ENCODE measurements around the gene SDC4. TPM values are rescaled to one million over a fixed set of nuclear protein-coding genes. Genes with fewer than 3 reads are reported as not detected.

The SDC4 gene
- total RNA-seq, 4 donors from 2014 or later: 60.7 to 140 (median 94.3) TPM

DNA sequence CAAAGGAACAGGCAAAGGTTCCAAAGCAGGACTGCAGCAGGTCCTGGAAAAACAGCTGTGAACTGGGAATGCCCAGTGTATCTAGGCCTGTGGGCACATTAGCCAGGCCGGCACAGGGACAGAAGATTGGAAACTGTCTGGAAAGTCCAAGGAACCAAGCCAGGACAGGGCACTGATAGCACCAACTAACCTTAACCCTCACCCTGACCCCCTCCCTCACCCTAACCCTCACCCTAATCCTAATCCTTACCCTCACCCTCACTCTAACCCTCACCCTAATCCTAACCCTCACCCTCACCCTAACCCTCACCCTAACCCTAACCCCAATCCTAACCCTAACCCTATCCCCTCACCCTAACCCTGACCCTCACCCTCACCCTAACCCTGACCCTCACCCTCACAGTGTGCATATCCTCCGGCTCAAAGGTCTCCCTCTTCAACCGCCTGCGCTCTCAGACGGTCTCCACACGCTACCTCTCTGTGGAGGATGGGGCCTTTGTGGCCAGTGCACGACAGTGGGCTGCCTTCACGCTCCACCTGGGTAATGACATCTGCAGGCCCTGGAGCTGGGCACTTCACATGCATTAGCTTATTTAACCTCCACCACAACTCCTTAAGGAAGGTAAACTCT, 35.0 kb downstream of the SDC4 start:
- in situ Hi-C loops (cut with MboI; ENCODE audit: low pct_ligation_motif_present in 1 of 4, low pct_unique_long_range_greater_than_20kb in 1 of 4, low sequenced_read_pairs in 3 of 4): loop anchor here in 3 of 4 donors (10.0 to 25.0 kb wide), 4 partner anchors 124 to 462 kb away; no protein-coding TSS in a partner anchor
- peaks cover 0 to 9% (median 4%) of the 10 kb centered on the region in 4 donors for H3K4me1 ChIP-seq
- no peak for TF ChIP-seq CTCF (IDR thresholded peaks at IDR 0.05)
- no peak for TF ChIP-seq POLR2A (IDR thresholded peaks at IDR 0.05)
- no peak for TF ChIP-seq POLR2AphosphoS5 (IDR thresholded peaks at IDR 0.05)
- no peak for TF ChIP-seq EP300 (IDR thresholded peaks at IDR 0.05; ENCODE audit: low read depth)
- WGBS, 2 donors (ENCODE audit: low coverage in 1 of 2): 87 to 100% methylated on average over 6 to 8 of the region's 8 CpGs
- intact Hi-C loops (cut with DNase I; ENCODE audit: low total_unique reads): no loop called here
- DNase-seq: no peak
- no peaks in the 10 kb centered on the region for H3K9me3 ChIP-seq
- H3K27me3 ChIP-seq: peaks cover 60% of the 10 kb centered on the region
- no peak overlapping the region for H3K4me3 ChIP-seq
- no peaks in the 10 kb centered on the region for H3K36me3 ChIP-seq
- H3K27ac ChIP-seq: no peak overlapping the region

GRCh38 chr20:45312241-45312640, 36.0 kb downstream of the SDC4 start:
- TF ChIP-seq EP300 (IDR thresholded peaks at IDR 0.05; ENCODE audit: low read depth) (no peak), CTCF (IDR thresholded peaks at IDR 0.05) (no peak), POLR2AphosphoS5 (IDR thresholded peaks at IDR 0.05) (no peak), POLR2A (IDR thresholded peaks at IDR 0.05) (no peak)
- H3K27me3 ChIP-seq: peaks cover 63% of the 10 kb centered on the region
- peaks cover 0 to 13% (median 4%) of the 10 kb centered on the region in 4 donors for H3K4me1 ChIP-seq
- no peak for DNase-seq
- H3K36me3 ChIP-seq: no peaks in the 10 kb centered on the region
- WGBS, 2 donors (ENCODE audit: low coverage in 1 of 2): 40 to 47% methylated on average over 1 to 21 of the region's 21 CpGs
- no peak overlapping the region for H3K27ac ChIP-seq
- H3K9me3 ChIP-seq: no peaks in the 10 kb centered on the region
- in situ Hi-C loops (cut with MboI; ENCODE audit: low pct_ligation_motif_present in 1 of 4, low pct_unique_long_range_greater_than_20kb in 1 of 4, low sequenced_read_pairs in 3 of 4): loop anchor here in 3 of 4 donors (10.0 to 25.0 kb wide), 4 partner anchors 125 to 463 kb away; no protein-coding TSS in a partner anchor
- no peak overlapping the region for H3K4me3 ChIP-seq
- intact Hi-C loops (cut with DNase I; ENCODE audit: low total_unique reads): no loop called here

DNA sequence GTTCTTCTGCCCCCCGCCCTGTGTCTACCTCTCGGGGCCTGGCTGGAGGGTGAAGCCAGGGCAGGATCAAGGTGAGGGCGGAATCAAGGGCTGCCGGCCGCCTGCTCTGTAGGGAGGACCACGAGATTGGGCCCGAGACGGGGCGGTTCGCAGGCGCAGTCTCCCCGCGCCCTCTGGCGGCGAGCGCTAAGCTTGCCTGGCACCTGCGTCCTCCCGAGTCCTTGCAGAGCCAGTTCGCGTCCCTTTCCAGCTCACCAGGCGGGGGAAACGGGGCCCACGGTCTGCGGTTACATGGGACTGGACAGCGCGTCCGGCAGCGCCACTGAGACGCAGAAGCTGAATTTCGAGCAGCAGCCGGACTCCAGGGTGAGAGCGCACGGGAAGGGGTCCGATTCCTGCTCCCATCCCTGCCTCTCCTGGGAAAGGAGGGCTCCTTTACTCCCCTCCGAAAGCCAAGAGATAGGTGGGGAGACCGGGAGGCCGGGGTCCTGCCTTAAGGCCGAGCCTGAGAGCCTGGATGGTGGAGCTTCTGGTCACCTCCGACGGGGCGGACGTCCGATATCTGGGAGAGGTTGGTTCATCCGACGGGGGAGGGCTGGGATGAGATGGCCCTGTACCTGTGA, 36.5 kb downstream of the SDC4 start:
- peak; percentile 68 for DNase-seq
- H3K36me3 ChIP-seq: no peaks in the 10 kb centered on the region
- 25% methylated on average over 31 of the region's 45 CpGs; no CpG with 5 or more reads in 1 of the 2 donors for WGBS, 2 donors (ENCODE audit: low coverage in 1 of 2)
- intact Hi-C loops (cut with DNase I; ENCODE audit: low total_unique reads) (no loop called here), in situ Hi-C loops (cut with MboI; ENCODE audit: low pct_ligation_motif_present in 1 of 4, low pct_unique_long_range_greater_than_20kb in 1 of 4, low sequenced_read_pairs in 3 of 4) (loop anchor here in 3 of 4 donors (10.0 to 25.0 kb wide), 4 partner anchors 126 to 463 kb away; no protein-coding TSS in a partner anchor)
- H3K4me1 ChIP-seq: peaks cover 0 to 13% (median 4%) of the 10 kb centered on the region in 4 donors
- H3K4me3 ChIP-seq: no peak overlapping the region
- H3K27ac ChIP-seq: no peak overlapping the region
- H3K27me3 ChIP-seq: peaks cover 62% of the 10 kb centered on the region
- TF ChIP-seq POLR2AphosphoS5 (IDR thresholded peaks at IDR 0.05): no peak
- TF ChIP-seq EP300 (IDR thresholded peaks at IDR 0.05; ENCODE audit: low read depth): no peak
- no peak for TF ChIP-seq POLR2A (IDR thresholded peaks at IDR 0.05)
- TF ChIP-seq CTCF (IDR thresholded peaks at IDR 0.05): peak; percentile 65 to 86 (median 75)
- H3K9me3 ChIP-seq: no peaks in the 10 kb centered on the region

- intact Hi-C loops (cut with DNase I; ENCODE audit: low total_unique reads) (no loop called here), in situ Hi-C loops (cut with MboI; ENCODE audit: low pct_ligation_motif_present in 1 of 4, low pct_unique_long_range_greater_than_20kb in 1 of 4, low sequenced_read_pairs in 3 of 4) (loop anchor here in 1 of 4 donors (25.0 kb wide), 2 partner anchors 128 to 453 kb away; no protein-coding TSS in a partner anchor)
- no peak overlapping the region for H3K27ac ChIP-seq
- no peak overlapping the region for H3K4me3 ChIP-seq
- H3K27me3 ChIP-seq: peaks cover 60% of the 10 kb centered on the region
- H3K4me1 ChIP-seq: peaks cover 0 to 17% (median 5%) of the 10 kb centered on the region in 4 donors
- no peaks in the 10 kb centered on the region for H3K36me3 ChIP-seq
- no peak for DNase-seq
- 68% methylated on average over 3 of the region's 3 CpGs; no CpG with 5 or more reads in 1 of the 2 donors for WGBS, 2 donors (ENCODE audit: low coverage in 1 of 2)
- TF ChIP-seq CTCF (IDR thresholded peaks at IDR 0.05) (no peak), POLR2AphosphoS5 (IDR thresholded peaks at IDR 0.05) (no peak), POLR2A (IDR thresholded peaks at IDR 0.05) (no peak), EP300 (IDR thresholded peaks at IDR 0.05; ENCODE audit: low read depth) (no peak)
- no peaks in the 10 kb centered on the region for H3K9me3 ChIP-seq
These were observed 39.1 kb downstream of the SDC4 start for GRCh38 chr20:45309075-45309474.
